Muscle layer of duodenum (tissue), 2 donors: Measurements from ENCODE around the gene RTN1.

Source experiments
- H3K27ac ChIP-seq: one replicate; pipeline ENCODE4 v1.7.0; 2013; ENCODE audit warnings: mild to moderate bottlenecking, low read length
- H3K27me3 ChIP-seq: one replicate; pipeline ENCODE4 v1.7.0; 2013; ENCODE audit warnings: low read depth, mild to moderate bottlenecking, control low read depth, low read length
- H3K36me3 ChIP-seq, 2 donors: one replicate each; pipeline ENCODE4 v1.7.0; 2013; ENCODE audit warnings: low read length in 2 of 2, control low read depth in 1 of 2, mild to moderate bottlenecking in 1 of 2; ENCODE audit not compliant: insufficient read depth in 2 of 2, control insufficient read depth in 1 of 2
- H3K4me1 ChIP-seq, 2 donors: one replicate each; pipeline ENCODE4 v1.7.0; 2013; ENCODE audit warnings: low read length in 2 of 2, mild to moderate bottlenecking in 2 of 2, control low read depth in 1 of 2, moderate library complexity in 1 of 2; ENCODE audit not compliant: insufficient read depth in 2 of 2, control insufficient read depth in 1 of 2
- H3K4me3 ChIP-seq, 2 donors: one replicate each; pipeline ENCODE4 v1.7.0; 2013; ENCODE audit warnings: low read length in 2 of 2, low read depth in 1 of 2, mild to moderate bottlenecking in 1 of 2
- H3K9me3 ChIP-seq, 2 donors: one replicate each; pipeline ENCODE4 v1.7.0; 2013; ENCODE audit warnings: low read length in 2 of 2, control low read depth in 1 of 2, mild to moderate bottlenecking in 1 of 2; ENCODE audit not compliant: control insufficient read depth in 1 of 2
- donor health status: healthy.

Gene RTN1

GRCh38 chr14:59576332-59577294 is 294.0 kb downstream of the RTN1 start, which contains the start of gene CCDC175:
TSS of gene CCDC175 (minus strand) at chr14:59576812. CDS start at chr14:59576775, 37 bp downstream.
- Histone ChIP-seq H3K4me3 (peak within 1 kb of the TSS; percentile 43 to 70), H3K4me1 (peaks cover 0 to 7% of the 10 kb centered on the region in 2 donors), H3K27me3 (no peaks in the 10 kb centered on the region), H3K27ac (no peak within 1 kb of the TSS), H3K9me3 (no peaks in the 10 kb centered on the region), H3K36me3 (no peaks in the 10 kb centered on the region)

- no peak overlapping the region for H3K27ac ChIP-seq
- H3K4me1 ChIP-seq: no peaks in the 10 kb centered on the region
- H3K4me3 ChIP-seq: no peak overlapping the region
- H3K36me3 ChIP-seq: no peaks in the 10 kb centered on the region
- H3K9me3 ChIP-seq: no peaks in the 10 kb centered on the region
- H3K27me3 ChIP-seq: no peaks in the 10 kb centered on the region
Observed at GRCh38 chr14:59570122-59570521, 300.5 kb downstream of the RTN1 start.

GRCh38 chr14:59566725-59567124 is 303.9 kb downstream of the RTN1 start:
- Histone ChIP-seq H3K4me1 (no peaks in the 10 kb centered on the region), H3K9me3 (no peaks in the 10 kb centered on the region), H3K36me3 (no peaks in the 10 kb centered on the region), H3K27ac (no peak overlapping the region), H3K4me3 (no peak overlapping the region), H3K27me3 (no peaks in the 10 kb centered on the region)

- no peaks in the 10 kb centered on the region for H3K9me3 ChIP-seq
- no peaks in the 10 kb centered on the region for H3K4me1 ChIP-seq
- H3K27ac ChIP-seq: no peak overlapping the region
- no peaks in the 10 kb centered on the region for H3K36me3 ChIP-seq
- no peak overlapping the region for H3K4me3 ChIP-seq
- H3K27me3 ChIP-seq: no peaks in the 10 kb centered on the region
Observed at GRCh38 chr14:59566296-59566695, 304.3 kb downstream of the RTN1 start.

GRCh38 chr14:59565087-59565486 is 305.5 kb downstream of the RTN1 start:
- H3K4me1 ChIP-seq: no peaks in the 10 kb centered on the region
- no peaks in the 10 kb centered on the region for H3K36me3 ChIP-seq
- H3K4me3 ChIP-seq: no peak overlapping the region

GRCh38 chr14:59564366-59564765 is 306.2 kb downstream of the RTN1 start:
- Histone ChIP-seq H3K27me3 (no peaks in the 10 kb centered on the region), H3K4me1 (no peaks in the 10 kb centered on the region), H3K4me3 (no peak overlapping the region), H3K9me3 (no peaks in the 10 kb centered on the region), H3K27ac (no peak overlapping the region), H3K36me3 (no peaks in the 10 kb centered on the region)

More at GRCh38 chr14:59565087-59565486, 305.5 kb downstream of the RTN1 start:
- Histone ChIP-seq H3K27me3 (no peaks in the 10 kb centered on the region), H3K9me3 (no peaks in the 10 kb centered on the region), H3K27ac (no peak overlapping the region)

GRCh38 chr14:59547310-59547709 is 323.3 kb downstream of the RTN1 start:
- Histone ChIP-seq H3K9me3 (peaks cover 0 to 6% of the 10 kb centered on the region in 2 donors), H3K36me3 (no peaks in the 10 kb centered on the region), H3K27ac (no peak overlapping the region)

More at GRCh38 chr14:59547310-59547709, 323.3 kb downstream of the RTN1 start:
- no peaks in the 10 kb centered on the region for H3K4me1 ChIP-seq
- no peak overlapping the region for H3K4me3 ChIP-seq
- no peaks in the 10 kb centered on the region for H3K27me3 ChIP-seq
